ENCODE results near the gene CDX1. TPM values are rescaled to one million over a fixed set of nuclear protein-coding genes. Genes with fewer than 3 reads are reported as not detected.
"Not testable (repeated sequence)": the region's sequence is repeated elsewhere in the genome, so short reads cannot be mapped to it uniquely, and the experiment has no call there.

Gene CDX1
- polyA plus RNA-seq, 3 donors = 0.54 to 0.89 (median 0.62) TPM

DNA sequence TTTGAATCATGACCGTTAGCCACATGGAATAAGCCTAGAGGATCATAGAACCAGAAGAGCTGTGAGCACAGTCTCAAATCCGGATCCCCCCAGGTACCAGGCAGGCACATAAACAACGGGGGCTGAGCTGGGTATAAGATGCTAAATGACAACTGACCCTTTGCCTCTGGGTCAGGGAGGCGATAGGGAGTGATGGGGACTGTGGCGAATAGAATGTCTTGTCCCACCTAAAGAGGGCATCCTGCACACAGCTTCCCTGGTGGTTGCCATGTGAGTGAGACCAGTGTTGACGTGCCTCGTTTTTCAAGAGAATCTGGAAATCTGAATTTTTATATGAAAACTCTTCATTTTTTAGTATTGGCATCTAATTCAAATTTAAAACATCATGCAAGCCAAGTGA, 56.9 kb downstream of the CDX1 start:
- no peak for DNase-seq (ENCODE audit: low read depth in 3 of 3, low spot score in 2 of 3)

DNA sequence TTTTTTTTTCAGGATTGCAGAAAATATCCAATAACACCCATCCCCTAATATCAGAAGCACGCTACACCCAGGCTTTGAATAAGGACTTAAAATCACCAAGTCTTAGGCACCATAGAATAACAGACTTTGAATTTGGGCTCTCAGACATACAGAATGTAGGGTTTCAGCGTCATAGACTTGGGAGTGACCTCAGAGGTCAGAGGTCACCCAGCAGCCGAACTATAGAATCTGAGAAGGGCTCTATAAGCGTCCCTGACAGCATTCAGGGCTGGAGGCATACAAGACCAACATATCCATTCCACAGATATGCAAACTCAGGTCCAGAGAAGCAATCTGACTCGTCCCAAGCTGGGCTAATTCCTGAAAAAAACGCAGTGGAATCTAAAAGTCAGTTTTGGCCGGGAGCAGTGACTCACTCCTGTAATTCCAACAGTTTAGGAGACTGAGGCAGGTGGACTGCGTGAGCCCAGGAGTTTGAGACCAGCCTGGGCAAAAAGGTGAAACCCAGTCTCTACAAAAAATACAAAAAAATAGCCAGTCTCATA, 58.0 kb downstream of the CDX1 start:
- DNase-seq (ENCODE audit: low read depth in 3 of 3, low spot score in 2 of 3) = no peak

DNA sequence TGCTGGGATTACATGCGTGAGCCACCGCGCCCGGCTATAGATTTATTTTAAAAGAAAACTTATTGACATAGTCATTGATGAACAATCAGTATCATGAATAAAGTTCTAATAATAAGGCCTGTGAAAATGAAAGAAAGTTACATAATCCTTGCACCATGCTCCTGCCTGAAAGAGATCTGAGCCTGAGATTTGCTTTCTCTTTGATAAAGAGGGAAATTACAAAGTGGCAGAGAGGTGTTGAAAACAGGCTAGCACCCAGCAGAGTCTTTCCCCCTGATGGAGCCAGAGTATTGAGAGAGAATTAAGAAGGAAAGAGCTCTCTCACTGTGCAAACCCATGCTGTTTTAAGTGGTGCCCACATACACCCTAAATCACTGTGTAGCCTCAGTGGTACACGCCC, 60.5 kb downstream of the CDX1 start:
- no peak for DNase-seq (ENCODE audit: low read depth in 3 of 3, low spot score in 2 of 3)

DNA sequence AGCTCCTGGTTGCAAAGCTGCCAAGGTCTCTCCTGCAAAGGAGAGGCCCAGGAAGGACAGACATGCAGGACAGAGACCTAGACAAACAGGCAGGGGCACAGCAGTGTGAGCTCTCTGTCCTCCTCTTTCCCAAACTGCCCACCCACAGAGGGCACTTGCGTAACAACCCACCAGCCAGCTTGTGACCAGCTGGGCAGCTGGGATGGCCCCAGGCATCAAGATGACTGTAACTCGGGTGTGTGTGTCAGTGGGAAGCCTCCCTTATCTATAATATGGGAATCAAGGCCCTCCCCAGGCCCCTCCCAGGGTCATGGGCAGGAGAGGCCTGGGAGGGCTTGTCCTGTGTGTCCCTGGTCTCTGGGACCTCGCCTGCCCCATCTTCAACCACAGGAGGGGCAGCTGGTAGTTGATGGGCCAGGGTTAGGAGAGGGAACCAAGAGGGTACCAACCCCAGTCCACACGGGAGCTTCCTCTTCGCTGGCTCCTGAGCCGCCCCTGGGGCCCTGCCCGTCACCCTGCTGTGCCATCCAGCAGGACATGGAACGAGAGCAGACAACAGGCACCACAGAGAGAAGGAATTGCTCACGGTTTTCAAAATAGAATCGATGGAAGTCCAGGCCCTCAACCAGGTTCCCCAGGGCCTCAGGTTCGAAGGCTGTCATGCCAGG, 61.2 kb downstream of the CDX1 start:
- DNase-seq (ENCODE audit: low read depth in 3 of 3, low spot score in 2 of 3) = no peak

DNA sequence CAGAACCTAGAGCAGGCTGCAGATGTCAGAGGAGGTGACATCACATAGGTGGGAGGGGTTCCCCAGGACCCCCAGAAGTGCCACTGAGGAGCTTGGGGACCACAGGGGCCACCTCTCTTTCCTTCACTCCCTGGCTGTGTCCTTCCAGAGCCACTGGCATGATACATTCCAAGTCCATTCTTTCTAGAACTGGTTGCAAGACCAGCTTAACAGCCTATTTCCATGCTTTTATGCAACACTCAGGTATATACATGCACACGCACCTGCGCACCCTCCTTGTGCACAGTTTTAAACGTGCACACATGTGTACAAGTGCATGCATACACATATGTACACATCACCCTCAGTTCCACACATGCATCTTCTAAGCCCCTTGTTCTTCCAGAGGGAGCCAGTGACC, 63.0 kb downstream of the CDX1 start:
- DNase-seq (ENCODE audit: low read depth in 3 of 3, low spot score in 2 of 3) = no peak

DNA sequence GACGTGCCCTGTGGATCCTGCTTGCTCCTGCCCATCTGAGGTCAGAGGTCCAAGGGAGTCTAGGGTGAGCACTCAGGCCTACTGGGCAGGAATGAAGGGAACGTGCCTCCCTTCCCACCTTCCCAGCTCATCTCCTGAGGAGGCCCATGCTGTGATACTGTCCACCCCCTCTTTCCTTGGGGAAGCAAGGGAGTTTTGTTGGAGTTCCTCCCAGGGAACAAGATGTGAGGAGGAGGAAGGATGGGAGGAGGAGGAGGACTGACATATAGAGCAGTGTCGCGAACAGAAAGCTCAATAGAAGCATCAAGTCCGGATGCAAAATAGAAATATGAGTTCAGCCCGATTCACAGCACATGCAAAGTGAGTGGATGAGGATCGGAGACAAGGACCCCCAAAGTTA, 64.3 kb downstream of the CDX1 start:
- DNase-seq (ENCODE audit: low read depth in 3 of 3, low spot score in 2 of 3) = no peak

DNA sequence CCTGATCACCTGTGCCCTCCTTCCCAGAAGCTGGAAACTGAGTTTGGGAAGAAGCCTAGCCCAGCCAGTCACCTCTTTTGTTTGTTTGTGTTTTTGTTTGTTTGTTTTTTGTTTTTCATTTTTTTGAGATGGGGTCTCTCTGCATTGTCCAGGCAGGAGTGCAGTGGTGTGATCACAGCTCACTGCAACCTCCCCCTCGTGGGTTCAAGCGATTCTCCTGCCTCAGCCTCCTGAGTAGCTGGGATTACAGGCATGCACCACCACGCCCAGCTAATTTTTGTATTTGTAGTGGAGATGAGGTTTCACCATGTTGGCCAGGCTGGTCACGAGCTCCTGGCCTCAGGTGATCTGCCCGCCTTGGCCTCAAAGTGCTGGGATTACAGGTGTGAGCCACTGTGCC, 67.1 kb downstream of the CDX1 start:
- DNase-seq (ENCODE audit: low read depth in 3 of 3, low spot score in 2 of 3) = not testable (repeated sequence)

Other genes with a start within 250 kb of the CDX1 start
- gene PDE6A, start 222.0 kb upstream of the CDX1 start, polyA plus RNA-seq (ENCODE audit: insufficient read length in 3 of 3) = under 1 TPM; 0.10 to 0.14 (median 0.14) TPM
- 10 to 100 TPM; 20.7 to 21.0 (median 20.7) TPM for gene SLC26A2, start 206.0 kb upstream of the CDX1 start, polyA plus RNA-seq (ENCODE audit: insufficient read length in 3 of 3)
- gene TIGD6, start 166.1 kb upstream of the CDX1 start, polyA plus RNA-seq (ENCODE audit: insufficient read length in 3 of 3) = 1 to 10 TPM; 7.0 to 8.3 (median 7.0) TPM
- gene HMGXB3, start 166.0 kb upstream of the CDX1 start, polyA plus RNA-seq (ENCODE audit: insufficient read length in 3 of 3) = 10 to 100 TPM; 31.4 to 34.0 (median 33.1) TPM
- 10 to 100 TPM; 13.6 to 15.1 (median 13.8) TPM for gene CSF1R, start 80.2 kb upstream of the CDX1 start, polyA plus RNA-seq (ENCODE audit: insufficient read length in 3 of 3)
- 100 to 1,000 TPM; 118 to 167 (median 142) TPM for gene PDGFRB, start 10.9 kb upstream of the CDX1 start, polyA plus RNA-seq (ENCODE audit: insufficient read length in 3 of 3)
- gene SLC6A7, start 23.3 kb downstream of the CDX1 start, polyA plus RNA-seq (ENCODE audit: insufficient read length in 3 of 3) = under 1 TPM in 2 of 3 donors, not detected in 1; 0.06 to 0.07 TPM
- 1 to 10 TPM; 2.5 to 4.4 (median 2.5) TPM for gene CAMK2A, start 123.0 kb downstream of the CDX1 start, polyA plus RNA-seq (ENCODE audit: insufficient read length in 3 of 3)
- 1 to 10 TPM; 2.6 to 3.2 (median 2.7) TPM for gene ARSI, start 136.1 kb downstream of the CDX1 start, polyA plus RNA-seq (ENCODE audit: insufficient read length in 3 of 3)
- gene TCOF1, start 190.9 kb downstream of the CDX1 start, polyA plus RNA-seq (ENCODE audit: insufficient read length in 3 of 3) = 10 to 100 TPM; 33.0 to 36.4 (median 34.0) TPM
- gene CD74, start 246.1 kb downstream of the CDX1 start, polyA plus RNA-seq (ENCODE audit: insufficient read length in 3 of 3) = 100 to 1,000 TPM; 272 to 342 (median 317) TPM